LNCAP (cell line): Measurements from ENCODE around the gene SGSM2.

Source experiments
- CTCF ChIP-seq: fragments of 450-650 bp; IDR thresholded peaks from 2 replicates; pipeline ENCODE4 v1.5.1; 2017; ENCODE audit warnings: mild to moderate bottlenecking

SGSM2 gene

GRCh38 chr17:2336852-2337543, at the start of gene SGSM2:
SGSM2 (plus strand) TSS chr17:2337501; CDS start chr17:2337689, 188 bp downstream.
- TF ChIP-seq CTCF: no peak

- TF ChIP-seq CTCF: no peak
Measured at GRCh38 chr17:2289878-2290478, 47.3 kb upstream of the SGSM2 start.

- no peak for TF ChIP-seq CTCF
Measured at GRCh38 chr17:2292100-2292499, 45.2 kb upstream of the SGSM2 start.

- TF ChIP-seq CTCF: no peak
Measured at GRCh38 chr17:2295575-2295974, 41.7 kb upstream of the SGSM2 start.

GRCh38 chr17:2297023-2297422, 40.3 kb upstream of the SGSM2 start:
- TF ChIP-seq CTCF: no peak

- no peak for TF ChIP-seq CTCF
Measured at GRCh38 chr17:2299136-2299535, 38.2 kb upstream of the SGSM2 start.

GRCh38 chr17:2299756-2300155, 37.5 kb upstream of the SGSM2 start:
- no peak for TF ChIP-seq CTCF
